A673 (cell line): Measurements from ENCODE around the gene MAML3. TPM values are rescaled to one million over a fixed set of nuclear protein-coding genes. Genes with fewer than 3 reads are reported as not detected.

Experiments used
- BruUV-seq: library from RNA; stranded (reverse); fragments of 400-500 nt; replicated peaks from 2 replicates; lab custom pipeline; 2021; lab: Mats Ljungman, UMichigan
- CTCF ChIA-PET: fragments of 300-600 bp; sonication (Branson Sonifier 250); formaldehyde crosslinking; loops from one replicate; lab custom pipeline; 2022; ENCODE audit warnings: antibody characterized with exemption; lab: Charles Lee
- POLR2A ChIA-PET: fragments of 300-600 bp; sonication (Branson Sonifier 250); formaldehyde crosslinking; loops from one replicate; lab custom pipeline; 2022; ENCODE audit warnings: antibody characterized with exemption; ENCODE audit not compliant: low non-redundant PET; lab: Charles Lee
- DNase-seq: peaks from one replicate; pipeline ENCODE4 v3.0.0-alpha.2; 2015; ENCODE audit warnings: low spot score
- H3K27ac ChIP-seq: fragments of 200-600 bp; sonication (generic); 2 replicates; pipeline ENCODE4 v1.5.1; 2016; ENCODE audit warnings: mixed run types, low read depth, mild to moderate bottlenecking, mixed read lengths, antibody characterized with exemption, low read length; ENCODE audit not compliant: poor library complexity, severe bottlenecking
- H3K27me3 ChIP-seq: fragments of 200-600 bp; sonication (generic); replicated peaks from 2 replicates; pipeline ENCODE4 v1.6.1; 2017; ENCODE audit warnings: mixed run types, low read depth, mild to moderate bottlenecking, mixed read lengths, antibody characterized with exemption, low read length; ENCODE audit not compliant: insufficient read depth, poor library complexity
- H3K36me3 ChIP-seq: fragments of 200-600 bp; sonication (generic); 2 replicates; pipeline ENCODE4 v1.6.1; 2016; ENCODE audit warnings: mixed run types, mild to moderate bottlenecking, mixed read lengths, antibody characterized with exemption, low read length; ENCODE audit not compliant: insufficient read depth, poor library complexity, severe bottlenecking
- H3K4me1 ChIP-seq: fragments of 200-600 bp; sonication (generic); 2 replicates; pipeline ENCODE4 v1.6.1; 2017; ENCODE audit warnings: mixed run types, mild to moderate bottlenecking, mixed read lengths, antibody characterized with exemption, low read length; ENCODE audit not compliant: insufficient read depth, poor library complexity, severe bottlenecking
- H3K4me3 ChIP-seq: fragments of 200-600 bp; sonication (generic); 2 replicates; pipeline ENCODE4 v1.5.1; 2016; ENCODE audit warnings: low read depth, mixed run types, mild to moderate bottlenecking, mixed read lengths, low read length; ENCODE audit not compliant: poor library complexity, severe bottlenecking
- H3K9me3 ChIP-seq: fragments of 200-600 bp; sonication (generic); 2 replicates; pipeline ENCODE4 v1.6.1; 2016; ENCODE audit warnings: mixed run types, low read depth, mild to moderate bottlenecking, mixed read lengths, antibody characterized with exemption, low read length; ENCODE audit not compliant: poor library complexity, severe bottlenecking
- EZH2 ChIP-seq: fragments of 200-600 bp; sonication (generic); IDR thresholded peaks from 2 replicates; pipeline ENCODE4 v1.6.1; 2017; ENCODE audit warnings: borderline replicate concordance, low read depth, mild to moderate bottlenecking, mixed read lengths, antibody characterized with exemption, low read length; ENCODE audit not compliant: poor library complexity, severe bottlenecking
- intact Hi-C: fragments of 100-400 bp; cut with micrococcal nuclease; formaldehyde crosslinking; loops from one replicate; pipeline ENCODE4 v1.10.0; 2022; ENCODE audit not compliant: unreplicated experiment
- total RNA-seq: library from RNA; stranded (reverse); gene quantifications from 2 replicates; pipeline ENCODE4 v1.2.3, GENCODE V29; 2021
- TF ChIP-seq, protein P1 (sequence below): fragments of 300-800, 200-600 bp; sonication (generic); conservative IDR thresholded peaks from 2 replicates; pipeline ENCODE4 v1.5.1; 2017; ENCODE audit warnings: low read depth, mild to moderate bottlenecking, antibody characterized with exemption, low read length, moderate library complexity, mixed read lengths

Gene MAML3
- total RNA-seq, 1 experiment from 2014 or later, result 3.7 TPM

- no peaks in the 10 kb centered on the region for H3K9me3 ChIP-seq
- DNase-seq, result peak; percentile 31
- H3K27ac ChIP-seq, result no peak overlapping the region
- peaks cover 13% of the 10 kb centered on the region for H3K4me1 ChIP-seq
- no peak overlapping the region for H3K4me3 ChIP-seq
- no peak for TF ChIP-seq EZH2
- TF ChIP-seq, protein P1, sequence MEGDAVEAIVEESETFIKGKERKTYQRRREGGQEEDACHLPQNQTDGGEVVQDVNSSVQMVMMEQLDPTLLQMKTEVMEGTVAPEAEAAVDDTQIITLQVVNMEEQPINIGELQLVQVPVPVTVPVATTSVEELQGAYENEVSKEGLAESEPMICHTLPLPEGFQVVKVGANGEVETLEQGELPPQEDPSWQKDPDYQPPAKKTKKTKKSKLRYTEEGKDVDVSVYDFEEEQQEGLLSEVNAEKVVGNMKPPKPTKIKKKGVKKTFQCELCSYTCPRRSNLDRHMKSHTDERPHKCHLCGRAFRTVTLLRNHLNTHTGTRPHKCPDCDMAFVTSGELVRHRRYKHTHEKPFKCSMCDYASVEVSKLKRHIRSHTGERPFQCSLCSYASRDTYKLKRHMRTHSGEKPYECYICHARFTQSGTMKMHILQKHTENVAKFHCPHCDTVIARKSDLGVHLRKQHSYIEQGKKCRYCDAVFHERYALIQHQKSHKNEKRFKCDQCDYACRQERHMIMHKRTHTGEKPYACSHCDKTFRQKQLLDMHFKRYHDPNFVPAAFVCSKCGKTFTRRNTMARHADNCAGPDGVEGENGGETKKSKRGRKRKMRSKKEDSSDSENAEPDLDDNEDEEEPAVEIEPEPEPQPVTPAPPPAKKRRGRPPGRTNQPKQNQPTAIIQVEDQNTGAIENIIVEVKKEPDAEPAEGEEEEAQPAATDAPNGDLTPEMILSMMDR, result no peak
- BruUV-seq, result no TSS peak
- ChIA-PET CTCF (no interaction called here), POLR2A (no interaction called here)
- H3K36me3 ChIP-seq, result no peaks in the 10 kb centered on the region
- no peaks in the 10 kb centered on the region for H3K27me3 ChIP-seq
- intact Hi-C loops, result no loop called here
Measured at GRCh38 chr4:140135529-140136088, 18.4 kb downstream of the MAML3 start.

- intact Hi-C loops, result no loop called here
- H3K4me1 ChIP-seq, result peaks cover 13% of the 10 kb centered on the region
- BruUV-seq, result no TSS peak
- H3K27ac ChIP-seq, result no peak overlapping the region
- H3K9me3 ChIP-seq, result no peaks in the 10 kb centered on the region
- ChIA-PET POLR2A (no interaction called here), CTCF (no interaction called here)
- no peaks in the 10 kb centered on the region for H3K36me3 ChIP-seq
- TF ChIP-seq EZH2, result no peak
- TF ChIP-seq, protein P1, result no peak
- H3K27me3 ChIP-seq, result no peaks in the 10 kb centered on the region
- H3K4me3 ChIP-seq, result no peak overlapping the region
- no peak for DNase-seq
Measured at GRCh38 chr4:140134746-140135425, 19.1 kb downstream of the MAML3 start.

DNA sequence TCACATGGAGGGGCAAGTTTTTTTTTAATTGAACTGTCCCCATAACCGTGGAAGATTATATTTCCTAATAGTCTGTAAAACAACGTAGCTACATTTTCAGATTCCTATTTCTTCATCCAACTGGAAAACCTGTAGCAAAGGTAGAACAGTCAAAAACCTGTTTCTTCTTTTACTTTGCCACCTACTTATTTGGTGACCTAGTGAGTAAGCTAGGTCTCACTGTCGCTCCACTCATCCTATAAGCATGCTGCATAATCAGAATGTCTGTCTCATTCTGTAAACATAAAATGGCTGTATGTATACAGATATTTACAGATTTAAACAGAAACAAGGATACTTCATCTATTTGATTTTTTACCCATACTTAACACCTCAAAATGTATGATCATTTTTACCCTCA, 20.4 kb downstream of the MAML3 start:
- ChIA-PET POLR2A (no interaction called here), CTCF (no interaction called here)
- H3K27me3 ChIP-seq, result no peaks in the 10 kb centered on the region
- TF ChIP-seq EZH2, result no peak
- TF ChIP-seq, protein P1, result no peak
- H3K4me1 ChIP-seq, result peaks cover 13% of the 10 kb centered on the region
- H3K4me3 ChIP-seq, result no peak overlapping the region
- no peak overlapping the region for H3K27ac ChIP-seq
- intact Hi-C loops, result no loop called here
- no peaks in the 10 kb centered on the region for H3K9me3 ChIP-seq
- DNase-seq, result no peak
- no TSS peak for BruUV-seq
- H3K36me3 ChIP-seq, result no peaks in the 10 kb centered on the region
